ENCODE measurements around the gene FAM20C.
"Not testable (repeated sequence)": the region's sequence is repeated elsewhere in the genome, so short reads cannot be mapped to it uniquely, and the experiment has no call there.

The FAM20C gene

DNA sequence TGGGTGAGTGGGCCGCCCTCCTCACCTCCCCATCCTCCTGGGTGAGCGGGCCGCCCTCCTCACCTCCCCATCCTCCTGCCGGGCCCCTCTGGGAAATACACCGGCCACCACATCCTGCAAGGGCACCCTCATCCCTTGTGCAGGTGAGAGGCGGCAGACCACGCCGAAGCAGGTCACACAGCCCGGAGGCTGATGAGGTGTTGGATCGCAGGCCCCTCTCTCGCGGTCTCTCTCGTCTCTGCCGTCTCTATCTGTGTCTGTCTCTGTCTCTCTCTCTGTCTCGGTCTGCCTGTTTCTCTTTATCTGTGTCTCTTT, 66.8 kb downstream of the FAM20C start:
- Mint-ChIP-seq H3K27ac (no peak overlapping the region), H3K9me3 (peaks cover 9% of the 10 kb centered on the region), H3K4me1 (ENCODE audit: low read depth) (peaks cover 2% of the 10 kb centered on the region), H3K27me3 (ENCODE audit: low read depth) (no peaks in the 10 kb centered on the region), H3K4me3 (no peak overlapping the region), H3K36me3 (ENCODE audit: low read depth) (peaks cover 5% of the 10 kb centered on the region)

DNA sequence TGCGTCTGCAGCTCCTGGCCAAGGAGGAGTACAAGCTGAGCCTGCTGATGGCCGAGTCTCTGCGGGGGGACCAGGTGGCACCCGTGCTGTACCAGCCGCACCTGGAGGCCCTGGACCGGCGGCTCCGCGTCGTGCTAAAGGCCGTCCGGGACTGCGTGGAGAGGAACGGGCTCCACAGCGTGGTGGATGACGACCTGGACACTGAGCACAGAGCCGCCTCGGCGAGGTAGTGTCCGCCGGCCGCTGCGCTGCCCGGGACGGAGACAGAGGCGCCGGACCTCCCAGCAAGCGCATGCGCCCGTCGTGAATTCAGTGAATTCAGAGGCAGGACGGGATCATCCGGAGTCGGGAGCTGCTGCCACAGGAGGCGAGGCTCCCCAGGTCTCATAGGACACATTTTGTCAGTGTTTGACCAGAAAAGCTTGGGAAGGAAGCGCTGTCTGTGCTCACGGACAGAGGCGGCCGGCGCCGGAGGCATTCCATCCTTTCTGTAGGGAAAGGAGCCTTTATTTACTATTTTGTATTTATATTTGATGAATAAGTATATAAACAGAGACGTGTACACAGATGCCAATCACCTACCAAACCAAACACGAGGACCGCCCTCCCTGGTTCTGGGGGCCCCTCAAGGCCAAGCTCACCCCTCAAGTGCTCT, 67.5 kb downstream of the FAM20C start:
- Mint-ChIP-seq H3K4me3 (no peak overlapping the region), H3K4me1 (ENCODE audit: low read depth) (peaks cover 2% of the 10 kb centered on the region), H3K27ac (no peak overlapping the region), H3K27me3 (ENCODE audit: low read depth) (no peaks in the 10 kb centered on the region), H3K36me3 (ENCODE audit: low read depth) (peaks cover 5% of the 10 kb centered on the region), H3K9me3 (peaks cover 9% of the 10 kb centered on the region)

DNA sequence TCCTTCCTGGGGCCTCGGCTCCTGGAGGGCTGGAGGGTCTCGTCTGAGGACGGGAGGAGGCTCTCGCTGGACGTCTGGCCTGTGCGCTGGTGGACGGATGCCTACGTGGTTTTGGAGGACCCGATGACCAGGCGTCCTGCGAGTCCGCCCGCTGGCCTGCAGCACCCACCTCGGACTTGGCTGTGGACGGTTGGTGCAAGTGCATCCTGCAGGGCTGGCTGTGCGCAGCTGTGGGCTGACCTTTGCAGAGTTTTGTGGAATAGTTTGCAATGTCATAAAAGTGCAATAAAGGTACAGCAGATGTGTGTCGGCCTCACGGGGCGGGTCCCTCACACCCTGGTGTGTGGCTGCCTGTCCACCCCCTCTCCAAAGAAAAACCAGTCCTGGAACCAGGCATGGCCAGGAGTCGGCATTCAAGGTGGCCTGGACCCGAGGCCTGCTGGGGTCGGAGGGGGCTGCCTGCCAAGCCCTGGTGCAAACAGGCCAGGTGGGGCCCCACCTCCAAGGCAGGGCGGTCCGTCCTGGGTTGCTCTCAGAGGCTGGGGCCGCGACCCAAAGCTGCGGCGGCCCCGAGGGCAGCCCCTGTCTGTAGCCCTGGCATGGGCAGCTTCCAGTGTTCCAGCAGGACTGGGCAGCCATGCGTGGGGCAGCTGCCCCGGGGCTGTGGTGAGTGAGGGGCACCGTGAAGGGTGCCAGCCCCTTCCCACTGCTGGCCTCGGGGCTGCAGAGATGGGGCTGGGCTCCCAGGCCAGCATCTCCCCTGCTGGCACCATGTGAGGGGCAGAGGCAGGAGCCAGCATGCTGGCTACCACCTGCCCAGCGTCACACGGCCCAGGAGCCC, 68.3 kb downstream of the FAM20C start:
- Mint-ChIP-seq H3K4me1 (ENCODE audit: low read depth) (peaks cover 2% of the 10 kb centered on the region), H3K27me3 (ENCODE audit: low read depth) (no peaks in the 10 kb centered on the region), H3K9me3 (peaks cover 9% of the 10 kb centered on the region)

DNA sequence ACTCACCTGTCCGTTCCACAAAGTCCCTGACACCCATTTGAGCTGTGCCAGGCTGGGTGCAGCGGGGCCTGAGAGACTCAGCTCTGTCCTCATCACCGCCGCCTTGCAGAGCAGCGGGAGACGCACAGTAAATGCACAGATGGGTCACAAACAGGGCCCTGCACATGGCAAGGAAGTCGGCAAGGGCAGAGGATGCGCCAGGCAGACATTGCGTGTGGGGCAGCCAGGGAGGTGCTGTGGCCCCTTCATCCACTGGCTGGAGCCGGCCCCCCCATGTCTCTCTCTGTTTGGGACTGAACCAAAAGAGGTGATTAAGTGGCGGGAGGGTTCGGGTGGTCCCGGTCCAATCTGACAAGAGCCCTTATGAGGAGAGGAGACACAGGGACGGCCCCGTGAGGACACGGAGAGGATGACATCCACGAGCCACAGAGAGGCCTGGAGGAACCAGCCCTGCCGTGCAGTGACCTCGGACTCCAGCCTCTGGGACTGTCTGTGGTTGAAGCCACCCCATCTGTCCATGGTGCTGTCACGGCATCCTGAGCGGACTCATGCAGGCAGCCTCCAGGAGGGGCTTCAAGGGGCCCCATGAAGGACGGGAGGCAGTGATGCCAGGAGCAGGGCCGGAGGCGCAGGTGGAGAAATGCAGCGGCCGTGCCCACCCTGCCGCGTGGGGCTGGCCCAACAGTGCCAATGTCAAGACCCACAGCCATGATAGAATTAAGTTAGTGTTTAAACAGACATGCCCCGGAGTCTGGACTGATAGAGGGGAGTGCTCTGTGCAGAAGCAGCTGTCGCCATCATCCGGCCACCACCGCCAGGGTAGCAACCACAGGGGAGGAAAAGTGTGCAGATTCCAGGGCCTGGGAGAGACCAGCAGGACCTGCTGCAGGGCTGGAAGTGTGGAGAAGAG, 69.2 kb downstream of the FAM20C start:
- Mint-ChIP-seq H3K4me3 (no peak overlapping the region), H3K27ac (no peak overlapping the region), H3K27me3 (ENCODE audit: low read depth) (no peaks in the 10 kb centered on the region), H3K4me1 (ENCODE audit: low read depth) (peaks cover 2% of the 10 kb centered on the region), H3K9me3 (peaks cover 9% of the 10 kb centered on the region), H3K36me3 (ENCODE audit: low read depth) (peaks cover 5% of the 10 kb centered on the region)

More for the DNA sequence above, 68.3 kb downstream of the FAM20C start:
- no peak overlapping the region for H3K4me3 Mint-ChIP-seq
- H3K27ac Mint-ChIP-seq = no peak overlapping the region
- peaks cover 5% of the 10 kb centered on the region for H3K36me3 Mint-ChIP-seq (ENCODE audit: low read depth)

DNA sequence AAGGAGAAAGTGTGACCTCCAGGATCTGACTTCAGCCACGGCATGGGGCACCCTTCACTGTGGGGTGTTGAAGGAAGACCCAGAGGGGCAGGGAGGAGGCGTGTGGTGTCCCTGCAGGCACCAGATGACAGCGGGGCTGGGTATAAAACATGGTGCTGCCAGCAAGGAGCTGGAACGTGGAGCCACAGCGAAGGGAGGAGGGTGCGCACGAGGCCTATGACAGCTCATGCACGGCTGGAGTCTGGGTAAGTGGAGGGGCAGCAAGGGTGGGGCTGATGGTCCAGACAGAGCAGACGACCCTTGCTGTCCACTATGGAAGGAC, 69.8 kb downstream of the FAM20C start:
- peaks cover 5% of the 10 kb centered on the region for H3K36me3 Mint-ChIP-seq (ENCODE audit: low read depth)
- no peak overlapping the region for H3K27ac Mint-ChIP-seq
- H3K4me3 Mint-ChIP-seq = no peak overlapping the region
- peaks cover 9% of the 10 kb centered on the region for H3K9me3 Mint-ChIP-seq
- H3K4me1 Mint-ChIP-seq (ENCODE audit: low read depth) = peaks cover 2% of the 10 kb centered on the region
- H3K27me3 Mint-ChIP-seq (ENCODE audit: low read depth) = no peaks in the 10 kb centered on the region

DNA sequence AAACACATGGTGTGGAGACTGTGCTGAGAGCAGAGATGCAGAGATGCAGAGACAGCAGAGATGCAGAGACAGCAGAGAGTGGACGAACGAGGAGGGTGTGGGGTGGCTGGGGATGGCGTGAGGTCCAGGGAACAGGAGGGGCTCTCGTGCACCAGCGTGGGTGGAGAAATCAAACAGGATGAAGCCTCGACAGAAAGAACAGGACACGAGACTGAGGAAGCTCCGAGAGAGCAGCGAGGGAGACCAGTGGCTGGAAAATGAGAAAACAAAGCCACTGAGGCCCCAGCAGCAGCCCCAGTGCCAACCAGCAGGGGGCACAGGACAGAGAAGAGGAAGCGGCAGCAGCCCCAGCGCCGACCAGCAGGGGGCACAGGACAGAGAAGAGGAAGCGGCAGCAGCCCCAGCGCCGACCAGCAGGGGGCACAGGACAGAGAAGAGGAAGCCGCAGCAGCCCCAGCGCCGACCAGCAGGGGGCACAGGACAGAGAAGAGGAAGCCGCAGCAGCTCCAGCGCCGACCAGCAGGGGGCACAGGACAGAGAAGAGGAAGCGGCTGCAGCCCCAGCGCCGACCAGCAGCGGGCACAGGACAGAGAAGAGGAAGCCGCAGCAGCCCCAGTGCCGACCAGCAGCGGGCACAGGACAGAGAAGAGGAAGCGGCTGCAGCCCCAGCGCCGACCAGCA, 70.4 kb downstream of the FAM20C start:
- not testable (repeated sequence) for H3K9me3 Mint-ChIP-seq; H3K27ac Mint-ChIP-seq; H3K27me3 Mint-ChIP-seq (ENCODE audit: low read depth); H3K36me3 Mint-ChIP-seq (ENCODE audit: low read depth); H3K4me3 Mint-ChIP-seq; H3K4me1 Mint-ChIP-seq (ENCODE audit: low read depth)

DNA sequence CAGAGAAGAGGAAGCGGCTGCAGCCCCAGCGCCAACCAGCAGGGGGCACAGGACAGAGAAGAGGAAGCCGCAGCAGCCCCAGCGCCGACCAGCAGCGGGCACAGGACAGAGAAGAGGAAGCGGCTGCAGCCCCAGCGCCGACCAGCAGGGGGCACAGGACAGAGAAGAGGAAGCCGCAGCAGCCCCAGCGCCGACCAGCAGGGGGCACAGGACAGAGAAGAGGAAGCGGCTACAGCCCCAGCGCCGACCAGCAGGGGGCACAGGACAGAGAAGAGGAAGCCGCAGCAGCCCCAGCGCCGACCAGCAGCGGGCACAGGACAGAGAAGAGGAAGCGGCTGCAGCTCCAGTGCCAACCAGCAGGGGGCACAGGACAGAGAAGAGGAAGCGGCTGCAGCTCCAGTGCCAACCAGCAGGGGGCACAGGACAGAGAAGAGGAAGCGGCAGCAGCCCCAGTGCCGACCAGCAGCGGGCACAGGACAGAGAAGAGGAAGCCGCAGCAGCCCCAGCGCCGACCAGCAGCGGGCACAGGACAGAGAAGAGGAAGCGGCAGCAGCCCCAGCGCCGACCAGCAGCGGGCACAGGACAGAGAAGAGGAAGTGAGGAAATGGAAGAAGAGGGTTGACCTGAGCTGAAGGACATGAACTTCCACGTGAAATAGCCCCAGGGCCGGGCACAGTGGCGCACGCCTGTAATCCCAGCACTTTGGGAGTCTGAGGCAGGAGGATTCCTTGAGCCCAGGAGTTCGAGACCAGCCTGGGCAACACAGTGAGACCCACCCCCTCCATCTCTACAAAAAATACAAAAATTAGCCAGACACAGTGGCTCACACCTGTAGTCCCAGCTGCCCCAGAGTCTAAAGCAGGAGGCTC, 71.3 kb downstream of the FAM20C start:
- not testable (repeated sequence) for H3K27me3 Mint-ChIP-seq (ENCODE audit: low read depth); H3K36me3 Mint-ChIP-seq (ENCODE audit: low read depth); H3K27ac Mint-ChIP-seq; H3K9me3 Mint-ChIP-seq; H3K4me3 Mint-ChIP-seq; H3K4me1 Mint-ChIP-seq (ENCODE audit: low read depth)

DNA sequence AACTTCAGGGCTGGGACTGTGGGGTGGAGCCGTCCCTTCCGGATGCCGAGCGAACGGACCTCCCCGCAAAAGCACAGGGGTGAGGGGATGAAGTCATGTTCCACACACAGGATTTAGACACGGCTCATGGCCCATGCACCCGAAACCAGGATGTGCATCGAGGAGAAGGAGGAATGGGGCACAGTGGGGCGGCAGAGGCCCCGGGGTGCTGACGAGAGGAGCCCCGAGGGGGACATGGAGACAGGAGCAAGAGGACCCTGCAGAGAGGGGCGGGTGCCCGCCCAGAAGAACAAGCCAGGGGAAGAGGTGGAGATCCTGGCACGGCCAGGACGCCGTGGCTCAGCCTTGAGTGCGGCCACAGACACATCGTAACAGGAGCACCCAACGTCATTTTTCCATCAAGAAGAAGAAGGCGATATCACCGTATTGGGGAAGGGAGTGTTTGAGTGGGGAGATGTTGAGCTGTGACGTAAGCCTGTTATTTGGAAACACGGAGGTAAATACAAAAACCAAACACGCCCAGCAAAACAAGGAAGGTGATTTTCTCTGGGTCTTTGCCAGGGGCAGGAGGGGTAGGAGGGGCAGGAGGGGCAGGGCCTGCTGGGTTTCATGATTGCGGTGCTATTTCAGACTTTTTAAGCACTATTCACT, 72.3 kb downstream of the FAM20C start:
- peaks cover 2% of the 10 kb centered on the region for H3K4me1 Mint-ChIP-seq (ENCODE audit: low read depth)
- H3K4me3 Mint-ChIP-seq = no peak overlapping the region
- H3K36me3 Mint-ChIP-seq (ENCODE audit: low read depth) = peaks cover 5% of the 10 kb centered on the region
- no peaks in the 10 kb centered on the region for H3K27me3 Mint-ChIP-seq (ENCODE audit: low read depth)
- H3K27ac Mint-ChIP-seq = peak overlapping the region; percentile 12
- peaks cover 9% of the 10 kb centered on the region for H3K9me3 Mint-ChIP-seq

DNA sequence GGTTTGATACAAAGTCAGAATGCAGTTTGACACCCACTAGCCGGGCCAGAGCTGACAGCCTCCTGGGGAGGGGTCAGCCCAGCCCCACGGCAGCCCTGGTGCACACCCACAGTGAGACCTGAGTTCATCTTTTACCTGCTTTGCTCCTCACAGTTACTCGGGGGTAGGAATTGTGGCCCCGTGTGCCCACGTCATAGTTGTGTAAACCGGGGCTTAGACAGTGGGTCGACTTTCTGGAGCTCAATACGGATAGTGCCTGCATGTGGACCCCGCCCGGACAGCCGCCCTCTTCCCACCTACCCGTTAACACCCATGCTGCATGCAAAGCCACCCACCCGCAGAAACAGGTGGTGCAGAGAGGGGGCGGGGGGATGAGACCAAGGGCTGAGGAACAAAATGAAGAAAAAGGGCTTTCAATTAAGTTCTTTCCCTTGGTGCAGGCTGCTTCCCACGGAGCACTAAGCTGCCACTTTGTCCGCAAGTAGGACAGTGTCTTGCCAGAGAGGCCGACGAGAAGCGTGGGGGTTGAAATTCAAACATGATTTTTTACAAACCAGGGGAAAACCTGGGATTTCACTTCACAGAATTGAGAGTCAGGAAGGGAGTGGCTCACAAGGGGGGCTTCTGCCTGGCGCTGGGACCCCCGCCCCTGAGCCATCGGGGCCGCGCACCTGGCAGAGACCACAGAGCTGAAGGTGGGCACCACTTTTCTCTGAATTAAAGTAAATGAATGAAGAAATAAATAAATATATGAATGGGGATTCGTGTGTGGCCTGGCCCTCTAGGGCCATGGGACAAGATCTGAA, 73.0 kb downstream of the FAM20C start:
- Mint-ChIP-seq H3K4me1 (ENCODE audit: low read depth) (peaks cover 2% of the 10 kb centered on the region), H3K27me3 (ENCODE audit: low read depth) (no peaks in the 10 kb centered on the region), H3K4me3 (no peak overlapping the region), H3K27ac (no peak overlapping the region), H3K9me3 (peaks cover 9% of the 10 kb centered on the region), H3K36me3 (ENCODE audit: low read depth) (peaks cover 5% of the 10 kb centered on the region)

DNA sequence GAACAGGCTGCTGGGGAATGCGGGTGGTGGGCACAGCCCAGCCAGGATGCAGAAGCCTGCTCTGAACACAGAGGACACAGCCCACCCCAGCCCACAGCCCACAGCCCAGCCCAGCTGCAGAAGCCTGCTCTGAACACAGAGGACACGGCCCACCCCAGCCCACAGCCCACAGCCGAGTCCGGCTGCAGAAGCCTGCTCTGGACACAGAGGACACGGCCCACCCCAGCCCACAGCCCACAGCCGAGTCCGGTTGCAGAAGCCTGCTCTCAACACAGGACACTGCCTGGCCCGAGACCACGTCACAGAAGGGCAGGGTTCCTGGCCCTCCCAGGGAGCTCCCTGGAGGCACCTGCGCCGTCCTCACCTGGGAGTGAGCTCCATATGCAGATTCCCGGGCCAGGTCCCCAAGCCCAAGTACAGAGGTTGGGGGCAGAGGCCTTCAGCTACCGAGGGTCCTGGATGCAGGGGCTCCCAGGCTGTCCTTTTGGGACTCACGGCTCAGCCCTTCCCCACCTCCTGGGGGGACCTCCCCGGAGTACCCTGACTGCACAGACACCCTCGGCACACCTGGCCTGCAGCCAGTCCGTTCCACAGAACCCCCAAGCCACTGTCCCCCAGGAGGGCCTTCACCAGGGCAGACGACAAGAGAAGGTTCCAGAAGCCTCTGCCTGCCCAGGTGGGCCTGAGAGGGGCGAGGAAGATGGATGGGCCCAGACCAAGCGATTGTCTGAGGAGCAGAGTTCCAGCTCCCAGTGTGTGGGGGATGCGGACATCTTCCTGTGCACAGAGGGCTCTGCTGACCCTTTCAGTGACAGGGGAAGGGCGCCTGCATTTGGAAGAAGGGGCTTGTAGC, 73.9 kb downstream of the FAM20C start:
- no peaks in the 10 kb centered on the region for H3K27me3 Mint-ChIP-seq (ENCODE audit: low read depth)
- H3K27ac Mint-ChIP-seq = no peak overlapping the region
- H3K4me1 Mint-ChIP-seq (ENCODE audit: low read depth) = peaks cover 2% of the 10 kb centered on the region
- H3K4me3 Mint-ChIP-seq = no peak overlapping the region
- H3K9me3 Mint-ChIP-seq = peaks cover 9% of the 10 kb centered on the region
- H3K36me3 Mint-ChIP-seq (ENCODE audit: low read depth) = peaks cover 5% of the 10 kb centered on the region

DNA sequence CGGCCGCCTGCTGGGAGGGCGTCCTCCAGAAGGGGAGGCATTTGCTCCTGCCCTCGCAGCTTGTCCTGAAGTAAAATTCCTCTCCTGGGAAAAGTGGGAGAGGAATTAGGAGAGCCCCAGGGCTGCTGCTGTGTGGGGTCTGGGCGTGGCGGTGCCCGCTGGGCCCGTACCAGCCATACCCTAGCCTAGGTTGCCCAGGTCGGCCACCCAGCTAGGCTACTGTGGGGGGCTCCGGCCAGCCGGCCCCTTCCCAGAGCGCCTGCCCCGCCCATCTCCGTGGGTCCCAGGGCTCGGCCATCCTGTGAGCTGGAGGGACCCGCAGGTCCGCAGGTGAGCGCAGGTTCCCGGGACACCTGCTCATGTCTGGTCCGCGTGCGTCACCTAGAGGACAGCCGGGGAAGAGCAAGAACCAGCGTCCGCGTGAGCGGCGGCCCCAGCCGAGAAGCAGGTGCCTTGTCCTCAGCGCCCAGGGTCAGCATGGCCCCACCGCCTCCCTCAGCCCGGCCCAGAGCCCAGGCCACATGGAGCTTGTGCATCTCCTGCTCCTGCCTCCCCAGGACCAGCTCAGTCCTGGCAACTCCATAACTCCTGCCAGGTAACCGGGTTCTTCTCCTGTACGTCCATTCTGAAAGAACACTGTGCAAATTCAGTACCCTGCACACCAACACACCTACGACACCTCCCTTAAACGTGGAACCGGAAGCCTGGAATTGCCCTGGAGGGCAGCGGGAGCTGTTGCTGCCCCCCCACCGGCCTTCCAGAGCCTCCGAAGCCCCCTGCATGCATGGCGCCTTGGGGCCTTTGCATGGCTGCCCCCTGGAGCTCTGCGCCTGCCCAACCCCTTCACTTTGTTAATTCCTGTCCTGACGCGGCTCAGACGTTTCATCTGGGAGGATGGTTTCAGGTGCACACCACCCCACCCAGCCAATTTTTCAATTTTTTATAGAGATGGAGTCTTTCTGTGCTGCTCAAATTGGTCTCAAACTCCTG, 74.8 kb downstream of the FAM20C start:
- H3K27ac Mint-ChIP-seq = no peak overlapping the region
- no peaks in the 10 kb centered on the region for H3K27me3 Mint-ChIP-seq (ENCODE audit: low read depth)
- peaks cover 5% of the 10 kb centered on the region for H3K36me3 Mint-ChIP-seq (ENCODE audit: low read depth)
- H3K9me3 Mint-ChIP-seq = peaks cover 5% of the 10 kb centered on the region
- peaks cover 2% of the 10 kb centered on the region for H3K4me1 Mint-ChIP-seq (ENCODE audit: low read depth)
- H3K4me3 Mint-ChIP-seq = no peak overlapping the region

Measured in T-helper 1 cell treated with Interleukin-12 subunit alpha and Interleukin-12 subunit beta and Interleukin-4 antibody, amounts not matched to agents 30 μg/mL and 1 μg/mL, for 36 hours (primary cell).